SK-N-MC (cell line): ENCODE data around the gene FLNC.

Source experiments
- EZH2 ChIP-seq: fragments of 200-600 bp; sonication (generic); IDR thresholded peaks from one replicate; pipeline ENCODE4 v1.6.1; 2017; ENCODE audit warnings: antibody characterized with exemption
- FOXP2 ChIP-seq: optimal IDR thresholded peaks from 2 replicates; pipeline ENCODE3; 2011; ENCODE audit warnings: mild to moderate bottlenecking, moderate library complexity; ENCODE audit not compliant: insufficient read depth; ENCODE audit errors: extremely low read length, control extremely low read depth
- POLR2AphosphoS5 ChIP-seq: IDR thresholded peaks from 2 replicates; pipeline ENCODE4 v1.6.1; 2012; ENCODE audit warnings: mild to moderate bottlenecking, low read depth, low read length, borderline replicate concordance

GRCh38 chr7:128844777-128845311, 14.6 kb downstream of the FLNC start:
- no peak for TF ChIP-seq EZH2
- TF ChIP-seq POLR2AphosphoS5: no peak
- TF ChIP-seq FOXP2: no peak
